T-cell (primary cell): ENCODE measurements around the gene METTL16. TPM values are rescaled to one million over a fixed set of nuclear protein-coding genes. Genes with fewer than 3 reads are reported as not detected.

Experiments used
- ATAC-seq, 4 experiments: fragments of 200-7000 bp in 3 of 4; fragments of 150-1000 bp in 1 of 4; cut with Tn5 transposase; replicated peaks in 1 of 4; 1 replicate in 3 of 4; 2 replicates in 1 of 4; pipeline ENCODE4 v1.10.0; 2021; ENCODE audit warnings: moderate library complexity in 3 of 4, mild to moderate bottlenecking in 2 of 4, moderate number of reproducible peaks in 1 of 4
- CTCF ChIA-PET, 2 donors: fragments of 300-600 bp; sonication (Branson Sonifier 250); formaldehyde crosslinking; loops; one replicate each; lab custom pipeline; 2022; ENCODE audit warnings: antibody characterized with exemption in 2 of 2; lab: Charles Lee
- POLR2A ChIA-PET, 2 donors: fragments of 300-600 bp; sonication (Branson Sonifier 250); formaldehyde crosslinking; loops; one replicate each; lab custom pipeline; 2022; ENCODE audit warnings: antibody characterized with exemption in 2 of 2; lab: Charles Lee
- DNase-seq, 35 experiments: peaks; one replicate each; pipeline versions ENCODE4 v3.0.0 to v3.0.0-alpha.2; 2013 to 2023
- H3K27ac ChIP-seq: one replicate; pipeline ENCODE4 v1.5.1; 2013; ENCODE audit warnings: low read length
- H3K27me3 ChIP-seq, 2 experiments: replicated peaks in 1 of 2; 1 replicate in 1 of 2; 2 replicates in 1 of 2; pipeline versions ENCODE4 v1.6.1 to v1.7.0; 2013; ENCODE audit warnings: low read length in 1 of 2, mixed read lengths in 1 of 2; ENCODE audit not compliant: control insufficient read depth in 2 of 2, insufficient read depth in 2 of 2; ENCODE audit errors: extremely low read depth in 1 of 2
- H3K36me3 ChIP-seq, 2 donors: 1 replicate in 1 of 2; 2 replicates in 1 of 2; pipeline versions ENCODE4 v1.6.1 to v1.7.0; 2013; ENCODE audit warnings: low read length in 1 of 2; ENCODE audit not compliant: control insufficient read depth in 2 of 2, insufficient read depth in 1 of 2; ENCODE audit errors: extremely low read depth in 1 of 2
- H3K4me1 ChIP-seq, 2 experiments: 1 replicate in 1 of 2; 2 replicates in 1 of 2; pipeline versions ENCODE4 v1.6.1 to v1.7.0; 2013; ENCODE audit warnings: low read length in 2 of 2, mixed read lengths in 1 of 2; ENCODE audit not compliant: insufficient read depth in 2 of 2, control insufficient read depth in 1 of 2; ENCODE audit errors: extremely low read depth in 1 of 2
- H3K4me3 ChIP-seq, 2 donors: 1 replicate in 1 of 2; 2 replicates in 1 of 2; pipeline versions ENCODE4 v1.5.1 to v1.7.0; 2013; ENCODE audit warnings: mild to moderate bottlenecking in 2 of 2, low read length in 1 of 2, moderate library complexity in 1 of 2; ENCODE audit not compliant: control insufficient read depth in 1 of 2; ENCODE audit errors: extremely low read depth in 1 of 2
- H3K9me3 ChIP-seq: 2 replicates; pipeline ENCODE4 v1.7.0; 2013
- H3K27ac Mint-ChIP-seq, 2 donors: one replicate each; pipeline ENCODE4 v1.8.0; 2020 to 2021; ENCODE audit warnings: mild to moderate bottlenecking in 2 of 2, mixed read lengths in 2 of 2
- H3K27me3 Mint-ChIP-seq, 2 donors: one replicate each; pipeline ENCODE4 v1.8.0; 2021 to 2022; ENCODE audit warnings: mixed read lengths in 2 of 2
- H3K36me3 Mint-ChIP-seq: one replicate; pipeline ENCODE4 v1.8.0; 2021; ENCODE audit warnings: mixed read lengths
- H3K4me1 Mint-ChIP-seq, 3 donors: one replicate each; pipeline ENCODE4 v1.8.0; 2020 to 2022; ENCODE audit warnings: mixed read lengths in 3 of 3, mild to moderate bottlenecking in 1 of 3
- H3K4me3 Mint-ChIP-seq, 3 donors: one replicate each; pipeline ENCODE4 v1.8.0; 2020 to 2022; ENCODE audit warnings: mild to moderate bottlenecking in 3 of 3, mixed read lengths in 3 of 3, moderate library complexity in 3 of 3
- H3K9me3 Mint-ChIP-seq, 3 donors: one replicate each; pipeline ENCODE4 v1.8.0; 2020 to 2022; ENCODE audit warnings: mixed read lengths in 3 of 3
- WGBS: methylation state at CpG from one replicate; pipeline ENCODE4 v1.1.5; 2013; ENCODE audit warnings: missing lambda C conversion rate; ENCODE audit not compliant: insufficient coverage; 5-methylcytosine and 5-hydroxymethylcytosine counted together
- total RNA-seq, 35 experiments: library from RNA in 6 of 35; stranded (reverse) in 6 of 35; fragments of 120-200 nt in 1 of 35; gene quantifications; one replicate each; pipeline versions ENCODE4 v1.2.1 to v1.2.4 and lab custom pipeline; 2013 to 2026

METTL16 gene
- total RNA-seq, 5 donors from 2014 or later (not counting 1 experiment from before 2014, with no cell fraction given): 43.0 to 51.1 (median 43.2) TPM

- Histone ChIP-seq H3K27ac (peak within 1 kb of the TSS; percentile 99), H3K4me3 (peak within 1 kb of the TSS; percentile 94), H3K9me3 (no peaks in the 10 kb centered on the region), H3K4me1 (peaks cover 20 to 54% of the 10 kb centered on the region in 2 experiments), H3K36me3 (no peaks in the 10 kb centered on the region), H3K27me3 (no peaks in the 10 kb centered on the region)
- peak; percentile 50 to 61 (median 54) for ATAC-seq
- Mint-ChIP-seq H3K4me3 (peak within 1 kb of the TSS; percentile 94 to 99 (median 98)), H3K9me3 (no peaks in the 10 kb centered on the region), H3K27me3 (no peaks in the 10 kb centered on the region), H3K27ac (peak within 1 kb of the TSS; percentile 98 to 99), H3K36me3 (no peaks in the 10 kb centered on the region), H3K4me1 (peaks cover 40 to 60% (median 51%) of the 10 kb centered on the region in 3 donors)
- CTCF ChIA-PET: interaction anchor here (1.1 to 2.0 kb wide), 3 partner anchors 18 to 177 kb away, joined by 3 to 11 read pairs (median 4); no protein-coding TSS in a partner anchor
- POLR2A ChIA-PET: interaction anchor here (1.0 to 1.5 kb wide), 3 partner anchors 8 to 18 kb away, joined by 3 to 7 read pairs (median 3); no protein-coding TSS in a partner anchor
- 0% methylated on average over 43 of the region's 51 CpGs for WGBS
- peak in 34 of 35 experiments; percentile 89 to 97 (median 94) for DNase-seq
Measured at GRCh38 chr17:2400877-2401425, 110.7 kb downstream of the METTL16 start, which contains the start of gene MNT. MNT (minus strand) TSS chr17:2401060; CDS start chr17:2400712, 348 bp downstream.

DNA sequence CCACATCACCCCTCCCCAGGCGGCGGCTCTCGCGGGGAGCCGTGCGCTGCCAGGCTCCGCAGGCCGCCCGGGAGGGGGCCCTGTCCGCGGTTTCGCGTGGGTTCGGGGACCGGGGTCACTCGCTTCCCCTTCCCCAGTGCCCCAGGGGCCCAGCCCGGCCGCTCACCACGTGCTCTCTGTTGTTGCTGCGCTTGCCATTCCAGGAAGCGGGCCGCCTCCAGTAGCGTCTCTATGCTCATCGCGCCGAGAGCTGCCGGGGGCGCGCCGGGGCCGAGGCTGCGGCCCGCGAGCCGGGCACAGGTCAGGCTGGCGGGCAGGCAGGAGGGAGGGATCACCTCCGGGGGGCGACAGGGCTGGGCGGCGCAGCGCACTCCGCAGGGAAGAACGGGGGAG lies 111.2 kb downstream of the METTL16 start:
- H3K4me3 Mint-ChIP-seq: peak overlapping the region; percentile 94 to 99 (median 98)
- ChIA-PET POLR2A (no interaction called here), CTCF (no interaction called here)
- H3K36me3 Mint-ChIP-seq: no peaks in the 10 kb centered on the region
- H3K27me3 Mint-ChIP-seq: no peaks in the 10 kb centered on the region
- H3K9me3 Mint-ChIP-seq: no peaks in the 10 kb centered on the region
- under 1% methylated on average over 36 of the region's 43 CpGs for WGBS
- H3K27ac Mint-ChIP-seq: peak overlapping the region; percentile 96 to 98
- DNase-seq (peak in 34 of 35 experiments; percentile 25 to 69 (median 50)), ATAC-seq (peak in 1 of 4 experiments; percentile 3)
- peaks cover 45 to 60% (median 54%) of the 10 kb centered on the region in 3 donors for H3K4me1 Mint-ChIP-seq
- Histone ChIP-seq H3K9me3 (no peaks in the 10 kb centered on the region), H3K27ac (peak overlapping the region; percentile 89), H3K4me1 (peaks cover 20 to 59% of the 10 kb centered on the region in 2 experiments), H3K4me3 (peak overlapping the region; percentile 94), H3K27me3 (no peaks in the 10 kb centered on the region), H3K36me3 (no peaks in the 10 kb centered on the region)

- peak overlapping the region; percentile 96 to 98 for H3K27ac Mint-ChIP-seq
- no peaks in the 10 kb centered on the region for H3K9me3 Mint-ChIP-seq
- no peaks in the 10 kb centered on the region for H3K9me3 ChIP-seq
- DNase-seq (peak; percentile 82 to 96 (median 88)), ATAC-seq (peak; percentile 50 to 59 (median 54))
- POLR2A ChIA-PET: interaction anchor here (0.7 to 1.0 kb wide), 2 partner anchors 17 to 183 kb away, joined by 3 read pairs; no protein-coding TSS in a partner anchor
- H3K36me3 Mint-ChIP-seq: no peaks in the 10 kb centered on the region
- H3K36me3 ChIP-seq: no peaks in the 10 kb centered on the region
- H3K27me3 ChIP-seq: no peaks in the 10 kb centered on the region
- H3K27me3 Mint-ChIP-seq: no peaks in the 10 kb centered on the region
- H3K4me1 ChIP-seq: peaks cover 20 to 65% of the 10 kb centered on the region in 2 experiments
- WGBS: under 1% methylated on average over 78 of the region's 82 CpGs
- peak overlapping the region; percentile 94 to 99 (median 98) for H3K4me3 Mint-ChIP-seq
- H3K27ac ChIP-seq: peak overlapping the region; percentile 89
- H3K4me3 ChIP-seq: peak overlapping the region; percentile 94
- CTCF ChIA-PET: interaction anchor here in 1 of 2 donors (0.6 kb wide), 1 partner anchor 17 kb away, joined by 3 read pairs; no protein-coding TSS in a partner anchor
- H3K4me1 Mint-ChIP-seq: peaks cover 47 to 60% (median 53%) of the 10 kb centered on the region in 3 donors
Measured at GRCh38 chr17:2399572-2400473, 111.9 kb downstream of the METTL16 start.

DNA sequence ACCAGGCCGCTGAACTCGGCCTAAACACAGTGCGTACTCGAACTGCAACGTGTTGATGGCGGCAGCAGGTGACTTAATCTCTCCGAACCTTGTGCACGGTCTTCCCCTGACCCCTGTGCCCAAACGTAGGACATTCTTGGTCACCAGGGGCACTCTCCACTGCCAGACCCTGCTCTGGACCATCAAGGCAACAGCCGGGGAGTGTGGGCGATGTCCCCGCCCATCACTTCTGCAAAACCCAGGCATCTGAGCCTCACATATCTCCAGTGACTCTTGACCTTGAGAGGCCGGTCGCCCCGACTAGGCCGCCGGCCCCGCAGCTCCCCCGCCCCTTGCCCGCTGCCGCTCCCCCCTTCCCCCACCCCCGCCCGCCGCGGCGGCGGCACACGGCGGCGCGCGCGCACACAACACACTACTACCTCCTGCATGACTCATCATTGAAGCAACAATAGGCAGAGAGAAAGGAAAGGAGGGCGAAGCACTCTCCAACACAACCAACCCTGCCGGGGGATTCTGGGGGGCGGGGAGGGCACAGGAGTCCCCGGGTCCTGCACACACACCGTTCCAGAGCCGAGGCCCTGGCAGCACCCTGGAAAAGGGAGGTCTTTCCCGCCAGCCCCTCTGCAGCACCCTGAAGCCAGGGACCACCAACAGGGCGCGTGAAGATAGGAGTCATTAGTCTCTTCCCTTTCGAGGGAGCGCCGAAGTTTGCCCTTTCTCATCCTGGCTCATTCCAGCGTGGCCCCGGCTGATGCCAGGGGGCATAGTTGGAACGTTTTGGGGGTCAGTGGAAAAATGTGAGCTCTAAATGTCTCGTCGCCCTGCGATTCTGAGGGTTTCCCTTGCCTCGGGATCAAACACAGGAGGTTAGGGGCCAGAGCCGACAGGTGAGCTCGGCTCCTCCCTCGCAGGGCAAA lies 112.8 kb downstream of the METTL16 start:
- no peaks in the 10 kb centered on the region for H3K9me3 Mint-ChIP-seq
- DNase-seq (peak in 31 of 35 experiments; percentile 25 to 78 (median 43)), ATAC-seq (peak in 2 of 4 experiments; percentile 14 to 16)
- Histone ChIP-seq H3K36me3 (no peaks in the 10 kb centered on the region), H3K27ac (peak overlapping the region; percentile 87), H3K9me3 (no peaks in the 10 kb centered on the region), H3K27me3 (no peaks in the 10 kb centered on the region), H3K4me3 (peak overlapping the region; percentile 64 to 94), H3K4me1 (peaks cover 20 to 74% of the 10 kb centered on the region in 2 experiments)
- no peaks in the 10 kb centered on the region for H3K36me3 Mint-ChIP-seq
- no peaks in the 10 kb centered on the region for H3K27me3 Mint-ChIP-seq
- peak overlapping the region; percentile 92 to 96 for H3K27ac Mint-ChIP-seq
- peaks cover 52 to 68% (median 58%) of the 10 kb centered on the region in 3 donors for H3K4me1 Mint-ChIP-seq
- POLR2A ChIA-PET: interaction anchor here (0.6 to 1.0 kb wide), 3 partner anchors 16 to 182 kb away, joined by 3 to 10 read pairs (median 3); no protein-coding TSS in a partner anchor
- WGBS: 22% methylated on average over 35 of the region's 55 CpGs
- CTCF ChIA-PET: interaction anchor here in 1 of 2 donors (0.6 kb wide), 1 partner anchor 17 kb away, joined by 3 read pairs; no protein-coding TSS in a partner anchor
- H3K4me3 Mint-ChIP-seq: peak overlapping the region; percentile 94 to 99 (median 98)

DNA sequence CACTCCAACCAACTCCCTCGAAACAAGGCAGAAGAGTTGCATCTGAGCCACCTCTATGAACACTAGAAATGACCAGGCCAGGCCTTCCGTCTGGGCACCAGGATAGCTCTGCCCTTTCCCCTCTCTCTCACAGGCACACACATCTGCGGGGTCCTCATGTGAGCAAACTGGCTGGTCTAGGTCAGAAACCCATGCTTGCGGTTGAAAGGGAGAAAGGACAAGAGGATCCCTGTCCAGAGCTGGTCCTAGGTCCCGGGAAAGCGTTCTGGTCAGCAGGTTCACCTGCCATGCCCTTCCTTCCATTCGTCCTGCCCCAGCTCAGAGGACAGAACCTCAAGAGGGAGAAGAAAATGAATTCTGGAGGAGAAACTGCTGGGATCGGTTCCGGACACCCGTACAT lies 113.5 kb downstream of the METTL16 start:
- CTCF ChIA-PET: no interaction called here
- H3K36me3 Mint-ChIP-seq: no peaks in the 10 kb centered on the region
- POLR2A ChIA-PET: no interaction called here
- H3K27me3 Mint-ChIP-seq: no peaks in the 10 kb centered on the region
- WGBS: 93% methylated on average over 7 of the region's 10 CpGs
- peak overlapping the region; percentile 61 to 85 for H3K27ac Mint-ChIP-seq
- ATAC-seq (no peak), DNase-seq (no peak)
- peak overlapping the region; percentile 46 to 99 (median 54) for H3K4me3 Mint-ChIP-seq
- H3K4me3 ChIP-seq: no peak overlapping the region
- no peaks in the 10 kb centered on the region for H3K27me3 ChIP-seq
- H3K4me1 Mint-ChIP-seq: peaks cover 52 to 67% (median 60%) of the 10 kb centered on the region in 3 donors
- H3K27ac ChIP-seq: no peak overlapping the region
- H3K36me3 ChIP-seq: no peaks in the 10 kb centered on the region
- no peaks in the 10 kb centered on the region for H3K9me3 Mint-ChIP-seq
- H3K4me1 ChIP-seq: peaks cover 20 to 77% of the 10 kb centered on the region in 2 experiments
- H3K9me3 ChIP-seq: no peaks in the 10 kb centered on the region
